ENCODE data around the gene CACHD1. TPM values are rescaled to one million over a fixed set of nuclear protein-coding genes. Genes with fewer than 3 reads are reported as not detected.

CACHD1 gene
- total RNA-seq, 4 donors from 2014 or later: 6.9 to 14.7 (median 11.6) TPM

- WGBS: 57% methylated on average over 9 of the region's 9 CpGs
- Histone ChIP-seq H3K9me3 (no peaks in the 10 kb centered on the region), H3K36me3 (no peaks in the 10 kb centered on the region), H3K4me3 (peak overlapping the region; percentile 90), H3K4me1 (peaks cover 65% of the 10 kb centered on the region), H3K27ac (peak overlapping the region; percentile 91), H3K27me3 (no peaks in the 10 kb centered on the region)
- TF ChIP-seq EP300 (IDR thresholded peaks at IDR 0.05) (no peak), POLR2A (IDR thresholded peaks at IDR 0.05) (no peak), POLR2AphosphoS5 (IDR thresholded peaks at IDR 0.05) (no peak), CTCF (IDR thresholded peaks at IDR 0.05) (no peak)
- DNase-seq (ENCODE audit: low spot score in 2 of 2): no peak
These were observed 2.1 kb downstream of the CACHD1 start for GRCh38 chr1:64472040-64472376.

- TF ChIP-seq POLR2A (IDR thresholded peaks at IDR 0.05) (no peak), EP300 (IDR thresholded peaks at IDR 0.05) (no peak), CTCF (IDR thresholded peaks at IDR 0.05) (no peak), POLR2AphosphoS5 (IDR thresholded peaks at IDR 0.05) (no peak)
- Histone ChIP-seq H3K27ac (no peak overlapping the region), H3K4me3 (peak overlapping the region; percentile 90), H3K27me3 (no peaks in the 10 kb centered on the region), H3K36me3 (no peaks in the 10 kb centered on the region), H3K4me1 (peaks cover 68% of the 10 kb centered on the region), H3K9me3 (no peaks in the 10 kb centered on the region)
- WGBS: 74% methylated on average over 5 of the region's 5 CpGs
- DNase-seq (ENCODE audit: low spot score in 2 of 2): no peak
These were observed 2.9 kb downstream of the CACHD1 start for GRCh38 chr1:64472805-64473204.

GRCh38 chr1:64473367-64473766, 3.4 kb downstream of the CACHD1 start:
- WGBS: 67% methylated on average over 1 of the region's 1 CpG
- Histone ChIP-seq H3K4me3 (peak overlapping the region; percentile 90), H3K36me3 (no peaks in the 10 kb centered on the region), H3K27me3 (no peaks in the 10 kb centered on the region), H3K4me1 (peaks cover 68% of the 10 kb centered on the region), H3K9me3 (no peaks in the 10 kb centered on the region), H3K27ac (no peak overlapping the region)
- no peak for TF ChIP-seq CTCF (IDR thresholded peaks at IDR 0.05)
- no peak for TF ChIP-seq POLR2AphosphoS5 (IDR thresholded peaks at IDR 0.05)
- TF ChIP-seq POLR2A (IDR thresholded peaks at IDR 0.05): no peak
- TF ChIP-seq EP300 (IDR thresholded peaks at IDR 0.05): no peak
- no peak for DNase-seq (ENCODE audit: low spot score in 2 of 2)

GRCh38 chr1:64474133-64474532, 4.2 kb downstream of the CACHD1 start:
- DNase-seq (ENCODE audit: low spot score in 2 of 2): no peak
- H3K27ac ChIP-seq: no peak overlapping the region
- no peaks in the 10 kb centered on the region for H3K36me3 ChIP-seq
- H3K4me1 ChIP-seq: peaks cover 68% of the 10 kb centered on the region
- H3K27me3 ChIP-seq: no peaks in the 10 kb centered on the region
- H3K4me3 ChIP-seq: no peak overlapping the region
- WGBS: 85% methylated on average over 2 of the region's 2 CpGs
- H3K9me3 ChIP-seq: no peaks in the 10 kb centered on the region
- TF ChIP-seq POLR2A (IDR thresholded peaks at IDR 0.05): no peak
- TF ChIP-seq POLR2AphosphoS5 (IDR thresholded peaks at IDR 0.05): no peak
- no peak for TF ChIP-seq CTCF (IDR thresholded peaks at IDR 0.05)
- no peak for TF ChIP-seq EP300 (IDR thresholded peaks at IDR 0.05)

GRCh38 chr1:64474665-64475439, 4.9 kb downstream of the CACHD1 start:
- H3K27me3 ChIP-seq: no peaks in the 10 kb centered on the region
- no peaks in the 10 kb centered on the region for H3K36me3 ChIP-seq
- peak overlapping the region; percentile 21 for H3K27ac ChIP-seq
- 61% methylated on average over 2 of the region's 2 CpGs for WGBS
- peaks cover 61% of the 10 kb centered on the region for H3K4me1 ChIP-seq
- no peak for DNase-seq (ENCODE audit: low spot score in 2 of 2)
- TF ChIP-seq EP300 (IDR thresholded peaks at IDR 0.05): no peak
- no peak for TF ChIP-seq CTCF (IDR thresholded peaks at IDR 0.05)
- no peak for TF ChIP-seq POLR2AphosphoS5 (IDR thresholded peaks at IDR 0.05)
- no peak for TF ChIP-seq POLR2A (IDR thresholded peaks at IDR 0.05)
- H3K4me3 ChIP-seq: no peak overlapping the region
- H3K9me3 ChIP-seq: no peaks in the 10 kb centered on the region
